ENCODE data around the gene SPEN. TPM values are rescaled to one million over a fixed set of nuclear protein-coding genes. Genes with fewer than 3 reads are reported as not detected.

The SPEN gene
- total and polyA plus RNA-seq, 9 of the 15 experiments (the other 6 are each of a cell fraction or from before 2014, with no cell fraction given): 5.7 to 87.5 (median 27.2) TPM

DNA sequence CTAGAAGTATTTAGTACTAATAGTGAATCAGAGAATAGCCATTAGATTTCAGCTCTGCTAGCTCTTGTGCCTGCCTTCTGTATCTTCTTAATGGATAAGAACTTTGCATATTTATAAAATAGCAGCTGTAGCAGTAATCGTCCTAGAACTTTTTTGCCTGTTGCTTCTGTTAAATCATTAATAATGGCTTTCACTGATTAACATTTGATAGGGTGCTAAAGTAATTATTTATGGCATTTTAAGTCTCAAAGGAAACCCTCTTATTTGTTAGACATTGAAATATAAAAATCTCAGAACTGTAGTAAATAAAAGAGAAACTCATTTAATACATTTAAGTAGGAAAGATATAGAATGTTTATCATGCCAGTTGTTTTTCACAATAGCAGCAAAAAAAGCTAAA, 27.0 kb downstream of the SPEN start:
- in situ Hi-C loops (cut with MboI): loop anchor here (25.0 kb wide), 1 partner anchor 988 kb away; no protein-coding TSS in a partner anchor
- Histone ChIP-seq H4K20me1 (replicated peaks; ENCODE audit: control insufficient read depth, insufficient read depth, low read length) (peaks cover 28% of the 10 kb centered on the region), H3K9ac (ENCODE audit: insufficient read depth in 1 of 2, low read depth in 2 of 2, low read length in 2 of 2) (no peak overlapping the region), H3K79me2 (ENCODE audit: control insufficient read depth, insufficient read depth, low read length) (peaks cover 100% of the 10 kb centered on the region), H3K27ac (ENCODE audit: extremely low read depth, low read depth, low read length) (no peak overlapping the region), H2AFZ (ENCODE audit: low read depth, low read length) (no peak overlapping the region), H3K9me3 (replicated peaks; ENCODE audit: control insufficient read depth, insufficient read depth, low read depth, low read length) (no peaks in the 10 kb centered on the region), H3K9me1 (ENCODE audit: control insufficient read depth, insufficient read depth, low read length) (no peaks in the 10 kb centered on the region), H3K4me1 (replicated peaks in 1 of 2; ENCODE audit: control insufficient read depth in 2 of 2, insufficient read depth in 2 of 2, low read length in 2 of 2) (no peaks in the 10 kb centered on the region), H3K4me2 (ENCODE audit: insufficient read depth, low read length) (no peak overlapping the region), H3K36me3 (ENCODE audit: control insufficient read depth, insufficient read depth, low read length) (peaks cover 67% of the 10 kb centered on the region), H3K27me3 (ENCODE audit: control insufficient read depth in 2 of 2, insufficient read depth in 2 of 2, low read length in 2 of 2) (no peaks in the 10 kb centered on the region), H3K4me3 (no peak overlapping the region)
- BruUV-seq (replicated peaks): no TSS peak
- intact Hi-C loops (cut with micrococcal nuclease): no loop called here
- ChIA-PET CTCF (ENCODE audit: low intra/inter-chr PET ratio) (no interaction called here), POLR2A (interaction anchor here (1.1 to 1.8 kb wide), 3 partner anchors 9 to 25 kb away, joined by 3 to 8 read pairs (median 7); no protein-coding TSS in a partner anchor)
- no peak for FAIRE-seq
- 35% methylated on average over 1 of the region's 1 CpG for WGBS (ENCODE audit: insufficient coverage, low coverage, missing lambda C conversion rate)
- DNase-seq (ENCODE audit: extremely low read depth in 1 of 4, low spot score in 3 of 4): no peak
- no peak for ATAC-seq
- TF ChIP-seq MCM5 (IDR thresholded peaks at IDR 0.05; ENCODE audit: low read depth) (no peak), CEBPB (tag; IDR thresholded peaks at IDR 0.05) (no peak), ZNF217 (CRISPR knock-in tag; IDR thresholded peaks at IDR 0.05) (no peak), TOE1 (IDR thresholded peaks at IDR 0.05; ENCODE audit: borderline replicate concordance) (no peak), TOE1 (CRISPR knock-in tag; IDR thresholded peaks at IDR 0.05; ENCODE audit: borderline replicate concordance, low read depth) (no peak), ERF (CRISPR knock-in tag; IDR thresholded peaks at IDR 0.05) (no peak), CBX5 (IDR thresholded peaks at IDR 0.05; ENCODE audit: borderline replicate concordance, low read depth) (no peak), C11orf30 (IDR thresholded peaks at IDR 0.05; ENCODE audit: low read depth) (no peak), PTBP1 (IDR thresholded peaks at IDR 0.05; ENCODE audit: low read depth, low read length) (no peak), MEIS2 (IDR thresholded peaks at IDR 0.05; ENCODE audit: partially characterized antibody) (no peak)
- TF ChIP-seq, protein P1, sequence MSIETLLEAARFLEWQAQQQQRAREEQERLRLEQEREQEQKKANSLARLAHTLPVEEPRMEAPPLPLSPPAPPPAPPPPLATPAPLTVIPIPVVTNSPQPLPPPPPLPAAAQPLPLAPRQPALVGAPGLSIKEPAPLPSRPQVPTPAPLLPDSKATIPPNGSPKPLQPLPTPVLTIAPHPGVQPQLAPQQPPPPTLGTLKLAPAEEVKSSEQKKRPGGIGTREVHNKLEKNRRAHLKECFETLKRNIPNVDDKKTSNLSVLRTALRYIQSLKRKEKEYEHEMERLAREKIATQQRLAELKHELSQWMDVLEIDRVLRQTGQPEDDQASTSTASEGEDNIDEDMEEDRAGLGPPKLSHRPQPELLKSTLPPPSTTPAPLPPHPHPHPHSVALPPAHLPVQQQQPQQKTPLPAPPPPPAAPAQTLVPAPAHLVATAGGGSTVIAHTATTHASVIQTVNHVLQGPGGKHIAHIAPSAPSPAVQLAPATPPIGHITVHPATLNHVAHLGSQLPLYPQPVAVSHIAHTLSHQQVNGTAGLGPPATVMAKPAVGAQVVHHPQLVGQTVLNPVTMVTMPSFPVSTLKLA (conservative IDR thresholded peaks at IDR 0.05): no peak
- TF ChIP-seq, protein P2, sequence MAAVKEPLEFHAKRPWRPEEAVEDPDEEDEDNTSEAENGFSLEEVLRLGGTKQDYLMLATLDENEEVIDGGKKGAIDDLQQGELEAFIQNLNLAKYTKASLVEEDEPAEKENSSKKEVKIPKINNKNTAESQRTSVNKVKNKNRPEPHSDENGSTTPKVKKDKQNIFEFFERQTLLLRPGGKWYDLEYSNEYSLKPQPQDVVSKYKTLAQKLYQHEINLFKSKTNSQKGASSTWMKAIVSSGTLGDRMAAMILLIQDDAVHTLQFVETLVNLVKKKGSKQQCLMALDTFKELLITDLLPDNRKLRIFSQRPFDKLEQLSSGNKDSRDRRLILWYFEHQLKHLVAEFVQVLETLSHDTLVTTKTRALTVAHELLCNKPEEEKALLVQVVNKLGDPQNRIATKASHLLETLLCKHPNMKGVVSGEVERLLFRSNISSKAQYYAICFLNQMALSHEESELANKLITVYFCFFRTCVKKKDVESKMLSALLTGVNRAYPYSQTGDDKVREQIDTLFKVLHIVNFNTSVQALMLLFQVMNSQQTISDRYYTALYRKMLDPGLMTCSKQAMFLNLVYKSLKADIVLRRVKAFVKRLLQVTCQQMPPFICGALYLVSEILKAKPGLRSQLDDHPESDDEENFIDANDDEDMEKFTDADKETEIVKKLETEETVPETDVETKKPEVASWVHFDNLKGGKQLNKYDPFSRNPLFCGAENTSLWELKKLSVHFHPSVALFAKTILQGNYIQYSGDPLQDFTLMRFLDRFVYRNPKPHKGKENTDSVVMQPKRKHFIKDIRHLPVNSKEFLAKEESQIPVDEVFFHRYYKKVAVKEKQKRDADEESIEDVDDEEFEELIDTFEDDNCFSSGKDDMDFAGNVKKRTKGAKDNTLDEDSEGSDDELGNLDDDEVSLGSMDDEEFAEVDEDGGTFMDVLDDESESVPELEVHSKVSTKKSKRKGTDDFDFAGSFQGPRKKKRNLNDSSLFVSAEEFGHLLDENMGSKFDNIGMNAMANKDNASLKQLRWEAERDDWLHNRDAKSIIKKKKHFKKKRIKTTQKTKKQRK (IDR thresholded peaks at IDR 0.05; ENCODE audit: borderline replicate concordance, low read depth, low read length): no peak
- TF ChIP-seq, protein P3, sequence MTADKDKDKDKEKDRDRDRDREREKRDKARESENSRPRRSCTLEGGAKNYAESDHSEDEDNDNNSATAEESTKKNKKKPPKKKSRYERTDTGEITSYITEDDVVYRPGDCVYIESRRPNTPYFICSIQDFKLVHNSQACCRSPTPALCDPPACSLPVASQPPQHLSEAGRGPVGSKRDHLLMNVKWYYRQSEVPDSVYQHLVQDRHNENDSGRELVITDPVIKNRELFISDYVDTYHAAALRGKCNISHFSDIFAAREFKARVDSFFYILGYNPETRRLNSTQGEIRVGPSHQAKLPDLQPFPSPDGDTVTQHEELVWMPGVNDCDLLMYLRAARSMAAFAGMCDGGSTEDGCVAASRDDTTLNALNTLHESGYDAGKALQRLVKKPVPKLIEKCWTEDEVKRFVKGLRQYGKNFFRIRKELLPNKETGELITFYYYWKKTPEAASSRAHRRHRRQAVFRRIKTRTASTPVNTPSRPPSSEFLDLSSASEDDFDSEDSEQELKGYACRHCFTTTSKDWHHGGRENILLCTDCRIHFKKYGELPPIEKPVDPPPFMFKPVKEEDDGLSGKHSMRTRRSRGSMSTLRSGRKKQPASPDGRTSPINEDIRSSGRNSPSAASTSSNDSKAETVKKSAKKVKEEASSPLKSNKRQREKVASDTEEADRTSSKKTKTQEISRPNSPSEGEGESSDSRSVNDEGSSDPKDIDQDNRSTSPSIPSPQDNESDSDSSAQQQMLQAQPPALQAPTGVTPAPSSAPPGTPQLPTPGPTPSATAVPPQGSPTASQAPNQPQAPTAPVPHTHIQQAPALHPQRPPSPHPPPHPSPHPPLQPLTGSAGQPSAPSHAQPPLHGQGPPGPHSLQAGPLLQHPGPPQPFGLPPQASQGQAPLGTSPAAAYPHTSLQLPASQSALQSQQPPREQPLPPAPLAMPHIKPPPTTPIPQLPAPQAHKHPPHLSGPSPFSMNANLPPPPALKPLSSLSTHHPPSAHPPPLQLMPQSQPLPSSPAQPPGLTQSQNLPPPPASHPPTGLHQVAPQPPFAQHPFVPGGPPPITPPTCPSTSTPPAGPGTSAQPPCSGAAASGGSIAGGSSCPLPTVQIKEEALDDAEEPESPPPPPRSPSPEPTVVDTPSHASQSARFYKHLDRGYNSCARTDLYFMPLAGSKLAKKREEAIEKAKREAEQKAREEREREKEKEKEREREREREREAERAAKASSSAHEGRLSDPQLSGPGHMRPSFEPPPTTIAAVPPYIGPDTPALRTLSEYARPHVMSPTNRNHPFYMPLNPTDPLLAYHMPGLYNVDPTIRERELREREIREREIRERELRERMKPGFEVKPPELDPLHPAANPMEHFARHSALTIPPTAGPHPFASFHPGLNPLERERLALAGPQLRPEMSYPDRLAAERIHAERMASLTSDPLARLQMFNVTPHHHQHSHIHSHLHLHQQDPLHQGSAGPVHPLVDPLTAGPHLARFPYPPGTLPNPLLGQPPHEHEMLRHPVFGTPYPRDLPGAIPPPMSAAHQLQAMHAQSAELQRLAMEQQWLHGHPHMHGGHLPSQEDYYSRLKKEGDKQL (CRISPR knock-in tag; IDR thresholded peaks at IDR 0.05; ENCODE audit: borderline replicate concordance): no peak

Measured in K562 (cell line).